ENCODE results near the gene AP1M1.

DNA sequence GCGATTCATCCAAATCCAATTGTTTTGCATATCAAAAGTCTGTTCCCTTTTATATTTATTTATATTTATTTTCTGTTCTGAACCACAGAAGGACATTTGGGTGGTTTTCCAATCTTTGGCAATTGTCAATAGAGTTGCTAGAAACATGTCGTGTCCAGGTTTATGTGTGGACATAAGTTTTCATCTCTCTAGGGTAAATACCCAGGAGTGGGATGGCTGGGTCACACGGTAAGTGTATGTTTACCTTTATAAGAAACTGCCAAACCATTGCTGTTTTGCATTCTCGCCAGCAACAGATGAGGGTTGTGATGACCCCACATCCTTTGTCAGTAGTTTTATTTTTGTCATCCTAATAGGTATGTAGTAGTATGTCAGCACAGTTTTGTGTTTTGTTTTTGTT, 12.5 kb downstream of the AP1M1 start:
- TF ChIP-seq POLR2A (IDR thresholded peaks at IDR 0.05) (no peak), POLR2AphosphoS5 (IDR thresholded peaks at IDR 0.05) (no peak), EP300 (IDR thresholded peaks at IDR 0.05) (no peak)
- TF ChIP-seq, protein P1, sequence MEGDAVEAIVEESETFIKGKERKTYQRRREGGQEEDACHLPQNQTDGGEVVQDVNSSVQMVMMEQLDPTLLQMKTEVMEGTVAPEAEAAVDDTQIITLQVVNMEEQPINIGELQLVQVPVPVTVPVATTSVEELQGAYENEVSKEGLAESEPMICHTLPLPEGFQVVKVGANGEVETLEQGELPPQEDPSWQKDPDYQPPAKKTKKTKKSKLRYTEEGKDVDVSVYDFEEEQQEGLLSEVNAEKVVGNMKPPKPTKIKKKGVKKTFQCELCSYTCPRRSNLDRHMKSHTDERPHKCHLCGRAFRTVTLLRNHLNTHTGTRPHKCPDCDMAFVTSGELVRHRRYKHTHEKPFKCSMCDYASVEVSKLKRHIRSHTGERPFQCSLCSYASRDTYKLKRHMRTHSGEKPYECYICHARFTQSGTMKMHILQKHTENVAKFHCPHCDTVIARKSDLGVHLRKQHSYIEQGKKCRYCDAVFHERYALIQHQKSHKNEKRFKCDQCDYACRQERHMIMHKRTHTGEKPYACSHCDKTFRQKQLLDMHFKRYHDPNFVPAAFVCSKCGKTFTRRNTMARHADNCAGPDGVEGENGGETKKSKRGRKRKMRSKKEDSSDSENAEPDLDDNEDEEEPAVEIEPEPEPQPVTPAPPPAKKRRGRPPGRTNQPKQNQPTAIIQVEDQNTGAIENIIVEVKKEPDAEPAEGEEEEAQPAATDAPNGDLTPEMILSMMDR (IDR thresholded peaks at IDR 0.05): no peak
